Renal pelvis (tissue), 4 donors: Measurements from ENCODE around the gene PRXL2C. TPM values are rescaled to one million over a fixed set of nuclear protein-coding genes. Genes with fewer than 3 reads are reported as not detected.
"Not testable (repeated sequence)": the region's sequence is repeated elsewhere in the genome, so short reads cannot be mapped to it uniquely, and the experiment has no call there.

Experiments
- DNase-seq: peaks from one replicate; pipeline ENCODE4 v3.0.0-alpha.2; 2013
- polyA plus RNA-seq, 3 donors: library from polyadenylated mRNA; unstranded; fragments of 120-200 nt; gene quantifications; one replicate each; pipeline ENCODE4 v1.2.1, GENCODE V29; 2013; ENCODE audit not compliant: insufficient read length in 3 of 3

Gene PRXL2C
- polyA plus RNA-seq, 3 donors = 4.2 to 5.8 (median 4.7) TPM

DNA sequence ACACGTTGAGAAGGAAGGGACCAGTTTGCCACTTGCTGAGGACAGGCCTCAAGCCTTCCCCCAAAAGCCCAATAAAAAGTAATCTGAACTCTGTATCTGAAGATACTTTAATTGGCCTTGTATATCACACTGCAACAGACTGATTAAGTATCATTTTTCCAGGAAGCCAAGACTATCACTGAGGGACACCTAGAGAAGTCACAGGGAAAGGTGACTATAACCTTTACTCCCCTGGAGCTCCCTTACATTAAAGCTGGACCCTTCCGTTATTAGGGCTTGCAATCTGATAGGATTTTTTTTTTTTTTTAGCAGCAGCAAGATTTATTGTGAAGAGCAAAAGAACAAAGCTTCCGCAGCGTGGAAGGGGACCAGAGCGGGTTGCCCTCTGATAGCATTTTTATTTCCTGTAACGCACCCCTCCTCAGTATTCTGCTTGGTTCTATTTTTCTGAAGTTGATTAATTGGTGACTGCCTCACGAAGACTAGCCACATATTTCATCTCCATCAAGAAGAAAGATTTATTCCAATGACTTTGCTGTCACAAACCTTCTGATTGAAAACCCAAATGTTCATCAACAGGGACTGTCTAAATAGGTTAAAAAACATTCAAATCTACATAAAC, 38.2 kb downstream of the PRXL2C start:
- DNase-seq = peak; percentile 40

DNA sequence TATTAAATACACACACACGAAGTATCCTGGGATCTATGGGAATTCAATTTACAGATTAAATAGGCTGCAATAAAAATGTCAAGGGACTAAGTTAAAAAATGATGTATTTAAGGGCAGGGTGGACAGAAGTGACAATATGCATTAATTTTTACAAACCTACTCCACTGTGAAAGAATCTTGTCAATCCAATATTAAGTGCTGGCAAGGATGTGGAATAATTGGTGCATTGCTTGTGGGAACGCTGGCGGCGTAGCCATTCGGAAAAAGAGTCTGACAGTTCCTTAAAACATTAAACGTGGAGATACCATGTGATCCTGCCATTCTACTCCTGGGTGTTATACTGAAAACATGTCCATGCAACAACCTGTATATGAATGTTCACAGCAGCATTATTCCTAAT, 39.7 kb downstream of the PRXL2C start:
- DNase-seq = no peak

DNA sequence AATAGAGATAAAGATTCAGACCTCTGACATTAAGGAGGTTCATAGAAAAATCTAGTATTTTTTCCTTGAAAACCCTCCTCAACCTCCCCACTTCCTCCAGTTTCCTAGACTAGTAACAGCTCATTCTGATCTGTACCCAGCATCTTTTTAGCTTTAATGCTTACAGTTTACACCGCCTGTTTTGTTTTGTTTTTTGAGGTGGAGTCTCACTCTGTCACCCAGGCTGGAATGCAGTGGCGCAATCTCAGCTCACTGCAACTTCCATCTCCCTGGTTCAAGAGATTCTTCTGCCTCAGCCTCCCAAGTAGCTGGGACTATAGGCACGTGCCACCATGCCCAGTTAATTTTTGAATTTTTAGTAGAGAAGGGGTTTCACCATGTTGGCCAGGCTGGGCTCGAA, 40.5 kb downstream of the PRXL2C start:
- DNase-seq = not testable (repeated sequence)

GRCh38 chr9:96612966-96613589, 42.0 kb downstream of the PRXL2C start:
- no peak for DNase-seq

- DNase-seq = peak; percentile 12
Observed at GRCh38 chr9:96612105-96612965, 42.8 kb downstream of the PRXL2C start.

DNA sequence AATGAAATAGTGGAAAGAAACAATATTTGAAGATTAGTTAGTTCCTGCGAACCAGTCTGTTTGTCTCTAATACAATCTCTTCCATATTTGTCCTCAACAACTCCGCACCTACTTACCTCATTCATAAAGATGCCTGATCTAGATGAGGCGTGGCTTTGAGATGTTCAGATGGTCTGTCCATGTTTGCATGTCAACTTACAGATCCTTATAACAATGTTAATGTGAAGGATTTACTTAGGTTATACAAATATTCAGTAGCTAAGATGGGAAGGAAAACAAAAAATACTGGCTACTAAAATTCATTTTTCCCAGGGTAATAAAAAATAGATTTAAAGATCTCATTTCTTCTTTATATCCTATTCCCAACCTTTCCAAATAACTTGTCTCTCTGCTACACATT, 43.8 kb downstream of the PRXL2C start:
- DNase-seq = no peak

DNA sequence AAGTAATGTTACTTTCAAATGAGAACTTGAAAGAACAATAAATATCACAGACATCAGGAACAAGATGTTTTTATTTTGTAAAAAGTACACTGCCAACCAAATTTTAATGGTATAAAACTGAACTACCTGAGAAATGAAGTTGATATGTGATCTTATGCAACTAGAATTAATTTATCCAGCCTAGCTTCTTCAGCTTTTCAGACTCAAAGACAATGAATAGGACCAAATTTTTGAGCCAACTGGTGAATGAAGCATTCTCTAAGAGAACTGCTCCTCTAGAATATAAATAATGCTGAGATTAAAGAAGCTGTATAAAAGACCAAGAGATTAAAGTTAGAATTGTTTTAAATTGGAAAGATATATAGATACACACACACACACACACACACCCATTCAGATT, 45.4 kb downstream of the PRXL2C start:
- no peak for DNase-seq

DNA sequence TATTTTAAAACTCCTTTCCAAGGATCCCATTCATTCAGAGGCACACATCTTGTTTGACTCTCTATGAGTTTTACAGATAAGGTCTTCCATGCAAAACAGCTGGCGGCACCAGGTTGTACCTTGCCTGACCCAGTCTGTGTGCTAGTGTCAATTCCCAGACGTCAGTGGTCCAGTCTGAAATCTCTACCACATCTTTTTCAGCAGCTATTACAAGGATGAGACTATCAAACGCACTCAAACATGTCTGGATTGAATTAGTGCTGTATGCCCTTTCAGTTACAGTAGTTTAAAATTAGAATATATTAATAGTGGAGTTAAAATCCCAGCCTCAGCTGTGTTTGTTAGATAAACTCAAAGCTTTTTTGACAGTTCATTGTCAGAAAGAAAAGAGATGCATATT, 47.1 kb downstream of the PRXL2C start:
- DNase-seq = no peak

DNA sequence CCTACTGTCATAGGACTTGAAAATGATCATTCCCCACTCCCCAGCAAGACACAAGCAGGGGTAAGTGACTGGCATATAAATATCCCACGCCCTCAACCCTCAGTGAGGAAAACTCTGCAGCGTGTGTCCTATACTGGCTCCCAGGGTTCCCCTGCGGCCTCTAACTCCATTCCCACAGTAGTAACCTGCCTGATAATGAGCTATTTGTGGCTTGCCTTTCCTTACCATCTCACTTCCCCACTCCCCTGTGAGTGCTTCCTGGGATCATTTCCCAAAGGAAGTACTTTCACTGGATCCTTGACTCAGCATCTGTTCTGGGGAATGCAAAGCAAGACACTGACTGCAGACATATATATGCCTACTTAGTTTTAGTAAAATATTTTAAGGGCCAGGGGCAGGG, 49.8 kb downstream of the PRXL2C start:
- DNase-seq = no peak

- no peak for DNase-seq
Observed at GRCh38 chr9:96604004-96604319, 51.2 kb downstream of the PRXL2C start.

- DNase-seq = peak; percentile 26
Observed at GRCh38 chr9:96603305-96604003, 51.7 kb downstream of the PRXL2C start.

- no peak for DNase-seq
Observed at GRCh38 chr9:96599298-96599697, 55.8 kb downstream of the PRXL2C start.

DNA sequence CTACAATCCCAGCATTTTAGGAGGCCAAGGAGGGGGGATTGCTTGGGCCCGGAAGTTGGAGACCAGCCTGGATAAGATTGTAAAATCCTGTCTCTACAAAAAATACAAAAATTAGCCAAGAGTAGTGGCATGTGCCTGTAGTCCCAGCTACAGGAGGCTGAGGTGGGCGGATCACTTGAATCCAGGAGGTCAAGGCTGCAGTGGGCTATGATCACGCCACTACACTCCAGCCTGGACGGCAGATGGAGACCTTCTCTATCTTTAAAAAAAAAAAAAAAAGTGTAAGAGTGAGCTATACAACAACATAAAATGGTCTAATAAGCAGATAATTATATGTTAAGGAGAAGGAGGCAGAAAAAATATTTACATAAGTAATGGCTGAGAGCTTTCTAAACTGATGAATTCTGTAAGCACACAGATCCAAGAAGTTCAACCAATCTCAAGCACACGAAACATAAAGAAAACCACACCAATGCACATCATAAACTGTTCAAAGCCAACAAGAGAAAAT, 58.5 kb downstream of the PRXL2C start:
- DNase-seq = no peak

Other genes with a start within 250 kb of the PRXL2C start
- 1 to 10 TPM; 7.6 to 9.2 (median 8.6) TPM for gene ZNF367, start 236.9 kb downstream of the PRXL2C start, polyA plus RNA-seq
- 10 to 100 TPM; 20.2 to 22.2 (median 20.2) TPM for gene HABP4, start 205.1 kb downstream of the PRXL2C start, polyA plus RNA-seq
- gene CDC14B, start 35.5 kb downstream of the PRXL2C start, polyA plus RNA-seq = 10 to 100 TPM; 22.7 to 28.7 (median 27.9) TPM
- gene ZNF510, start 122.8 kb upstream of the PRXL2C start, polyA plus RNA-seq = 10 to 100 TPM; 18.6 to 22.9 (median 19.6) TPM
- gene ZNF782, start 199.2 kb upstream of the PRXL2C start, polyA plus RNA-seq = 1 to 10 TPM; 6.4 to 9.0 (median 8.5) TPM